ENCODE results near the gene TRPT1. TPM values are rescaled to one million over a fixed set of nuclear protein-coding genes. Genes with fewer than 3 reads are reported as not detected.

Gene TRPT1
- total RNA-seq, 2 experiments from 2014 or later: 28.7 to 30.5 TPM

DNA sequence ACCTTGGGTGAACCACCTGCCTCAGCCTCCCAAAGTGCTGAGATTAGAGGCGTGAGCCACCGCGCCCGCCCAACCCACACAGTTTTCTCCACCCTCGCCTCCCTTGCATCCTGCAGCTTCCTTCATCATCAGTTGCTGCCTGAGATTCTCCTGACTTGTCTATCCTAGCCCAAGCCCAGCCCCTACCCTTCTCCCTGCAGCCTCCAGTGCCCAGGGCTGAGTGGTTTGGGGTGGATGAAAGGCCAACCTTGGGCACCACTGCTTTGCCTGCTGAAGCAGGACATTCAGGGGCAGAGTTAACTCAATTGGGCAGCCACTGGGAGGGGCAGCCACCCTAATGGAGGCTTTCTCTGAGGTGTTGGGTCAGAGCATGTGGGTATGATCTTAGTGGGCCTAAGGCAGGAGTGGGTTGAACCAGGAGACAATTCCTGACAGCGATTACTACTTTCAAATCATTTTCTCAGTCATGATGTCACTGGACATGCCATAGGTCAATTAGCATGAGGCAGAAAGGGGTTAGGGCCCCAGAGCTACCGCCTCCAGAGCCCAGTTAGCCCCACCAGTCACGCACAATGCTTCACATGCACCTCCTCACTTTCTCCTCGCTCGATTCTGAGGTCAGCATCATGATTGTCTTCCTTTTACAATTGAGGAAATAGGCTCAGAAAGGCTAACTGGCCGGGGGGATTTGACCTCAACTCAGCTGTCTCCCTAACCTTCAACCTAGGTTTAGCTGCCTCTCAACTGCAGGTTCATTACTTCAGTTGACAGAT lies 13.9 kb upstream of the TRPT1 start:
- ChIA-PET POLR2A (interaction anchor here (1.1 to 1.9 kb wide), 2 partner anchors 11 to 33 kb away, joined by 3 to 7 read pairs; partner anchors contain the start of gene FERMT3), CTCF (interaction anchor here (1.5 to 1.7 kb wide), 2 partner anchors 13 to 32 kb away, joined by 5 to 9 read pairs; partner anchors contain the start of genes NUDT22 and TRPT1)

DNA sequence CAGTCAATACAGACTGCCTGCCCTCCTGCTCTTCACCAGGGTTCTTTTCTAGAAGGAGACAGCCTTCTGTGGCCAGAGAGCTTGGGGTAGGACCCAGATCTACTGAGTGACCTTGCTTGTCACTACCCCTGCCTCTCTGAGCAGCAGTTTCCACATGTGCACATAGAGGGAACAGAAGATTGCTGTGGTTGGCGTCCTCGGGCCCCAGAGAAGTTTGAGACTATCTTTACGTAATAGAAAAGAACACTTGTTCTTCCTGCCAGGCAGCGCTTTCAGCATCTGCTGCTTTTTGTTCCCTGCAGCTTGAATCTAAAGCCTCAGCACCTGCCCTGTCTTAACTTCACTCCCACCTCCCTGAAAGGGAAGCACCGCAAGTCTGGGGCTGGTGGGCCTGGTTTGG lies 13.0 kb upstream of the TRPT1 start:
- ChIA-PET CTCF (interaction anchor here (1.5 to 1.7 kb wide), 2 partner anchors 13 to 31 kb away, joined by 5 to 9 read pairs; partner anchors contain the start of genes NUDT22 and TRPT1), POLR2A (interaction anchor here (1.1 to 1.9 kb wide), 2 partner anchors 10 to 32 kb away, joined by 3 to 7 read pairs; partner anchors contain the start of gene FERMT3)

DNA sequence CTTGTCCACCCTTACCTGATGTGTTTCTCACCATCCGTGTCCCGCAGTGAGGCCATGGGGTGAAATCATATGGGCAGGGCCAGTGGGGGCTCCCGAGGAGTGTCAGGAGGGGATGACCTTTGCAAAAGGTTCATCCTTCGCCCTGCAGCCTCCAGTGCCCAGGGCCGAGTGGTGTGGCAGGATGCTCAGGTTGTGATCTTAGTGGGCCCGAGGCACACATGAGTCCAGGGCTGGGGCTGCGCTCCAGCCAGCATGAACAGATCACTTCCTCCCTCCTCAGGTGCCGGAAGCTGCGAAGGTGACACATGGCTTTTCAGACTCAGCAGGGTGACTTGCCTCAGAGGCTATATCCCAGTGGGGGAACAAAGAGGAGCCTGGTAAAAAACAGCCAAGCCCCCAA lies 12.1 kb upstream of the TRPT1 start:
- POLR2A ChIA-PET: no interaction called here
- CTCF ChIA-PET: interaction anchor here (0.6 to 1.5 kb wide), 2 partner anchors 30 to 313 kb away, joined by 5 read pairs; no protein-coding TSS in a partner anchor

DNA sequence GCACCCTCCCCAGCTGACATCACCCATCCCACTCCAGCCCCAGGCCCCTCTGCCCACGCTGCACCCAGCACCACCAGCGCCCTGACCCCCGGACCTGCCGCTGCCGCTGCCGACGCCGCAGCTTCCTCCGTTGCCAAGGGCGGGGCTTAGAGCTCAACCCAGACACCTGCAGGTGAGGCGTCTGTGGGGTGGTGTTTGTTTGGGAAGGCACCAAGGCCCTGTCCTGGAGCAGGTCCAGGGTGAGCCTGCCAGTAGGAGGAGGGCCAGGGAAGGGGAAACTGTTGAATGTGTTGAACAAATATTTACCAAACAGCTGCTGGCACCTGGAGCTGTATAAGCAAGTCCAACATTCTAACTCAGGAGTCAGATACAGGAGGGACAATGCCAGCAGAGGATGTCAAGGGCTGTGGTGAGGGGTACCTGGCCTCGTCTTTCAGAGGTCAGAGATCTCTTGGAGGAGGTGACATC lies 11.5 kb upstream of the TRPT1 start:
- ChIA-PET POLR2A (interaction anchor here (0.6 kb wide), 1 partner anchor 22 kb away, joined by 3 read pairs; no protein-coding TSS in a partner anchor), CTCF (interaction anchor here (0.6 kb wide), 2 partner anchors 34 to 313 kb away, joined by 3 to 5 read pairs; no protein-coding TSS in a partner anchor)

- ChIA-PET CTCF (interaction anchor here (0.7 kb wide), 1 partner anchor 8 kb away, joined by 3 read pairs; no protein-coding TSS in a partner anchor), POLR2A (interaction anchor here (0.5 to 0.6 kb wide), 2 partner anchors 51 to 69 kb away, joined by 4 to 6 read pairs; no protein-coding TSS in a partner anchor)
Observed at GRCh38 chr11:64235437-64236161, 9.6 kb upstream of the TRPT1 start.

GRCh38 chr11:64234647-64235379 lies 8.8 kb upstream of the TRPT1 start:
- POLR2A ChIA-PET: interaction anchor here (0.6 kb wide), 1 partner anchor 17 kb away, joined by 4 read pairs; no protein-coding TSS in a partner anchor
- CTCF ChIA-PET: interaction anchor here (0.7 to 1.0 kb wide), 2 partner anchors 7 to 28 kb away, joined by 3 read pairs; partner anchors contain the start of gene FERMT3

GRCh38 chr11:64233913-64234586 lies 8.1 kb upstream of the TRPT1 start, which contains the start of gene VEGFB:
VEGFB (plus strand) TSS chr11:64234584; CDS start chr11:64234834, 250 bp downstream.
- ChIA-PET CTCF (interaction anchor here (1.0 to 2.3 kb wide), 2 partner anchors 17 to 27 kb away, joined by 3 to 6 read pairs; partner anchors contain the start of genes FERMT3 and PLCB3), POLR2A (interaction anchor here (1.3 to 1.7 kb wide), 2 partner anchors 11 to 48 kb away, joined by 4 to 7 read pairs; partner anchors contain the start of gene STIP1)

DNA sequence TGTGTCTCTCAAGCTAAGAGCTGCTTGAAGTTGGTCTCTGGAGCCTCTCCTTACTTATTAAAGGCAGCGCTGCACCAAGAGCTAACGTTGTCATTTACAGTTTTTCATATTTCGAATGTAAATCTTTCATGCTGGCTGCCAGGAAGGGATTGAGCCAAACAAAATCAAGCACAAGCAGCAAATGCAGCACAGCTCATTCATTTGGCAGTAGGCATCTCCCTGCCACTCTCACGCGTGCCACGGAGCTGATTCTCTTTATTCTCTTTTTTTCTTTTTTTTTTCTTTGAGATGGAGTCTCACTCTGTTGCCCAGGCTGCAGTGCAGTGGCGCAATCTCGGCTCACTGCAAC lies 7.0 kb upstream of the TRPT1 start:
- POLR2A ChIA-PET: interaction anchor here (1.3 to 1.9 kb wide), 3 partner anchors 8 to 47 kb away, joined by 4 to 7 read pairs (median 4); partner anchors contain the start of genes FKBP2 and STIP1
- CTCF ChIA-PET: interaction anchor here (1.3 to 2.7 kb wide), 4 partner anchors 13 to 71 kb away, joined by 5 to 7 read pairs (median 6); partner anchors contain the start of genes CATSPERZ, PLCB3 and PPP1R14B

DNA sequence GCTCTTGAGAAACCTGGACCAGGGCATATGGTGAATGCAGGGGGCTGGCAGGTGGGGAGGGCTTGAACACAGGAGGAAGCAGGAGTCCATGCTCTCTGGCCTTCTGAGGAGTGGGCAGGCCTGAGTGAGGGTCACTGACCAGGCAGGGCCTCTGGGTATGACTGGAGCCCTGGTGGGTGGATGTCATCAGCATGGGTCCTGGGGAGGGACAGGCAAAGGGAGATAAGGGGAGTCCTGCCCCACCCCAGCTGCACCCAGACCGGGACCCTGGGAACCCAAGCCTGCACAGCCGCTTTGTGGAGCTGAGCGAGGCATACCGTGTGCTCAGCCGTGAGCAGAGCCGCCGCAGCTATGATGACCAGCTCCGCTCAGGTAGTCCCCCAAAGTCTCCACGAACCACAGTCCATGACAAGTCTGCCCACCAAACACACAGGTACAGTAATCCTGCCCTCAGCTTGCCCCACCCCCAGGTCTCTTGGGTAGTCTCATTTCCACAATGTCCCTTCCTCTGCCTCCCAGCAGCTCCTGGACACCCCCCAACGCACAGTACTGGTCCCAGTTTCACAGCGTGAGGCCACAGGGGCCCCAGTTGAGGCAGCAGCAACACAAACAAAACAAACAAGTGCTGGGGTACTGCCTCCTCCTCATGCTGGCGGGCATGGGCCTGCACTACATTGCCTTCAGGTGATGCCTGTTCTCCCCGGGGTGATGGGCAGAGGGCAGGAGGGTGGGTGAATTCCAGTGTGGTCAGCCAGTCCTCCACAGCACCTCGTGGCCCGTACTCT lies 6.4 kb upstream of the TRPT1 start:
- ChIA-PET CTCF (interaction anchor here (1.3 to 2.7 kb wide), 5 partner anchors 14 to 72 kb away, joined by 3 to 7 read pairs (median 6); partner anchors contain the start of genes CATSPERZ, FERMT3, PLCB3 and PPP1R14B), POLR2A (interaction anchor here (1.7 to 1.9 kb wide), 2 partner anchors 9 to 13 kb away, joined by 4 to 7 read pairs; partner anchors contain the start of gene FKBP2)

DNA sequence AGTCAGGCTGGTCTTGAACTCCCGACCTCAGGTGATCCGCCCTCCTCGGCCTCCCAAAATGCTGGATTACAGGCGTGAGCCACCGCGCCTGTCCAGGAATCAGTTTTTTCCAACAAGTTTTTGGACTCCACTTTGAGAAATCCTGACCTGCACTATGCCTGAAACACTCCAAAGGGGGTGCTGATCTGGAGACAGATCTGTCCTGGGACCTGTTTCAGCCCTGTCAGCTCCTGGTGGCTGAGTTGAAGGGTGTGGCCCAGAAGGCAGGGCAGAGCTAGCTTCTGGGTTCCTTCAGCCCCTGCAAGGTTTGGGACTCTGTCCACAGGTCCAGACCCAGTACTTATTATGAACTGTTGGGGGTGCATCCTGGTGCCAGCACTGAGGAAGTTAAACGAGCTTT lies 5.6 kb upstream of the TRPT1 start:
- ChIA-PET CTCF (interaction anchor here (0.7 to 2.7 kb wide), 6 partner anchors 15 to 73 kb away, joined by 3 to 6 read pairs (median 4); partner anchors contain the start of genes CATSPERZ, FERMT3, PLCB3 and PPP1R14B), POLR2A (interaction anchor here (1.9 kb wide), 1 partner anchor 10 kb away, joined by 4 read pairs; the partner anchor contains the start of gene FKBP2)

- CTCF ChIA-PET: interaction anchor here (0.7 to 2.7 kb wide), 5 partner anchors 13 to 74 kb away, joined by 3 to 6 read pairs (median 4); partner anchors contain the start of genes PLCB3 and PPP1R14B
- POLR2A ChIA-PET: interaction anchor here (1.9 kb wide), 1 partner anchor 10 kb away, joined by 4 read pairs; the partner anchor contains the start of gene FKBP2
Observed at GRCh38 chr11:64230985-64231365, 5.0 kb upstream of the TRPT1 start.

GRCh38 chr11:64230171-64230984 lies 4.4 kb upstream of the TRPT1 start, which contains the start of gene DNAJC4:
DNAJC4 (plus strand) TSS chr11:64230548; CDS start chr11:64230855, 307 bp downstream.
- CTCF ChIA-PET: interaction anchor here (1.1 to 2.7 kb wide), 6 partner anchors 13 to 74 kb away, joined by 3 to 6 read pairs (median 4); partner anchors contain the start of gene PPP1R14B

GRCh38 chr11:64229744-64230170 lies 3.8 kb upstream of the TRPT1 start:
- ChIA-PET CTCF (interaction anchor here (1.1 to 1.5 kb wide), 3 partner anchors 14 to 72 kb away, joined by 3 to 5 read pairs (median 4); no protein-coding TSS in a partner anchor), POLR2A (interaction anchor here (0.6 to 0.7 kb wide), 2 partner anchors 127 to 561 kb away, joined by 3 read pairs; no protein-coding TSS in a partner anchor)

More at GRCh38 chr11:64230171-64230984, 4.4 kb upstream of the TRPT1 start, which contains the start of gene DNAJC4:
- POLR2A ChIA-PET: interaction anchor here (0.6 kb wide), 1 partner anchor 560 kb away, joined by 3 read pairs; no protein-coding TSS in a partner anchor

DNA sequence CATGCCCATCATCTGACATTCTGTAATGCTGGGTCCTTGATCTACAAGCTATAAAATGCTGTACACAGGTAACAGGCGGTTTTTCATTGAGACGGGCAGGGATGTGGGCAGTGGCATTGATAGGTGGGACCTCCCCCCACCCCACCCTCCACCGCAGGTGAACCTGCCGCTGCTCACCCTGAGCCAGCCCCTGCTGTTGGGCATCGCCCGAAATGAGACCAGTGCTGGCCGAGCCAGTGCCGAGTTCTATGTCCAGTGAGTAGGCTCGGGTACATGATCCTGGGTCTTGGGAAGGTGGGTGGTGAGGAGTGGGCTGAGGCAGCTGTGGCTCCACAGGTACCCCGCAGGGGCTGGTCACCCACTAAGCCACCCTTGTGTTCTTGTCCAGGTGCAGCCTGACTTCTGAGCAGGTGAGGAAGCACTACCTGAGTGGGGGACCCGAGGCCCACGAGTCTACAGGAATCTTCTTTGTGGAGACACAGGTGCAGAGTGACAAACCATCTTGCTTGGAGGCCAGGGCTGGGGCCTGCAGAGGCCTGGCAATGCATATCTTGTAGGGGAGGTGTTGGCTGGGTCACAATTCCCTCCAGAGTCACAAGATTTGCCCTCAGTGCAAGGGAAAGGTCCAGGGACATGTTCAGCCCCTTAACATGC lies 3.2 kb upstream of the TRPT1 start:
- ChIA-PET POLR2A (interaction anchor here (0.5 to 0.7 kb wide), 3 partner anchors 10 to 127 kb away, joined by 3 to 6 read pairs (median 3); no protein-coding TSS in a partner anchor), CTCF (interaction anchor here (1.2 to 1.5 kb wide), 3 partner anchors 14 to 73 kb away, joined by 3 to 5 read pairs (median 4); no protein-coding TSS in a partner anchor)

Measured in activated CD8-positive, alpha-beta memory T cell treated with anti-CD3 and anti-CD28 coated beads for 36 hours (primary cell).